GM18517 (cell line): ENCODE measurements around the gene SMIM31.

ENCODE experiments used
- ATAC-seq: cut with Tn5 transposase; IDR thresholded peaks from one replicate; pipeline ENCODE4 v1.9.1; 2021; ENCODE audit warnings: mild to moderate bottlenecking, moderate library complexity; ENCODE audit not compliant: unreplicated experiment

SMIM31 gene

GRCh38 chr4:164753873-164754488 is at the start of gene SMIM31:
SMIM31 (plus strand) TSS chr4:164754131; CDS start chr4:164770444, 16,313 bp downstream.
- ATAC-seq = no peak

GRCh38 chr4:164706675-164707074 is 47.3 kb upstream of the SMIM31 start:
- ATAC-seq = no peak

- no peak for ATAC-seq
These were observed 37.0 kb upstream of the SMIM31 start for GRCh38 chr4:164716901-164717300.

GRCh38 chr4:164718827-164719226 is 35.1 kb upstream of the SMIM31 start:
- ATAC-seq = no peak

- no peak for ATAC-seq
These were observed 28.9 kb upstream of the SMIM31 start for GRCh38 chr4:164725066-164725465.

- no peak for ATAC-seq
These were observed 23.1 kb upstream of the SMIM31 start for GRCh38 chr4:164730705-164731393.

- peak; percentile 80 for ATAC-seq
These were observed 22.0 kb upstream of the SMIM31 start for GRCh38 chr4:164731827-164732474.

GRCh38 chr4:164734484-164734883 is 19.4 kb upstream of the SMIM31 start:
- peak; percentile 70 for ATAC-seq

- no peak for ATAC-seq
These were observed 5.6 kb upstream of the SMIM31 start for GRCh38 chr4:164748375-164748774.

GRCh38 chr4:164755432-164755831 is 1.5 kb downstream of the SMIM31 start:
- ATAC-seq = no peak

GRCh38 chr4:164756686-164757085 is 2.8 kb downstream of the SMIM31 start:
- no peak for ATAC-seq

- ATAC-seq = no peak
These were observed 7.3 kb downstream of the SMIM31 start for GRCh38 chr4:164761241-164761640.

- no peak for ATAC-seq
These were observed 7.9 kb downstream of the SMIM31 start for GRCh38 chr4:164761746-164762275.

GRCh38 chr4:164765096-164765495 is 11.2 kb downstream of the SMIM31 start:
- ATAC-seq = no peak

- ATAC-seq = no peak
These were observed 11.9 kb downstream of the SMIM31 start for GRCh38 chr4:164765833-164766232.

- ATAC-seq = no peak
These were observed 14.6 kb downstream of the SMIM31 start for GRCh38 chr4:164768516-164768915.

- no peak for ATAC-seq
These were observed 16.2 kb downstream of the SMIM31 start for GRCh38 chr4:164770010-164770724.

- ATAC-seq = no peak
These were observed 17.2 kb downstream of the SMIM31 start for GRCh38 chr4:164771088-164771487.

GRCh38 chr4:164772076-164772475 is 18.1 kb downstream of the SMIM31 start:
- ATAC-seq = no peak

- no peak for ATAC-seq
These were observed 25.1 kb downstream of the SMIM31 start for GRCh38 chr4:164779080-164779479.

- ATAC-seq = peak; percentile 63
These were observed 25.9 kb downstream of the SMIM31 start for GRCh38 chr4:164779811-164780216.
